ENCODE measurements around the gene B4GALT6. TPM values are rescaled to one million over a fixed set of nuclear protein-coding genes. Genes with fewer than 3 reads are reported as not detected.

Gene B4GALT6
- total and polyA plus RNA-seq, 7 experiments from 2014 or later = 0.11 to 2.7 (median 1.2) TPM

- Histone ChIP-seq H3K27ac (ENCODE audit: low read depth, low read length) (no peak overlapping the region), H3K4me3 (ENCODE audit: low read length) (no peak overlapping the region), H3K27me3 (ENCODE audit: control insufficient read depth in 2 of 2, insufficient read depth in 2 of 2, low read length in 2 of 2) (no peaks in the 10 kb centered on the region), H3K9me3 (ENCODE audit: control insufficient read depth in 2 of 3, low read length in 3 of 3) (no peaks in the 10 kb centered on the region), H3K36me3 (ENCODE audit: control insufficient read depth in 2 of 3, insufficient read depth in 3 of 3, low read length in 3 of 3) (no peaks in the 10 kb centered on the region), H3K4me1 (ENCODE audit: control insufficient read depth in 2 of 2, insufficient read depth in 2 of 2, low read length in 2 of 2) (no peaks in the 10 kb centered on the region)
- peaks cover 0 to 11% (median 6%) of the 10 kb centered on the region in 5 donors for H3K27me3 Mint-ChIP-seq
- ATAC-seq (no peak), DNase-seq (no peak)
- H3K4me3 Mint-ChIP-seq = no peak overlapping the region
- POLR2A ChIA-PET = no interaction called here
- H3K36me3 Mint-ChIP-seq = peaks cover 0 to 4% (median 0%) of the 10 kb centered on the region in 5 donors
- H3K4me1 Mint-ChIP-seq = peaks cover 0 to 14% (median 4%) of the 10 kb centered on the region in 7 donors
- CTCF ChIA-PET = no interaction called here
- peak overlapping the region in 1 of 9 donors; percentile 76 for H3K27ac Mint-ChIP-seq
- peaks cover 0 to 1% (median 0%) of the 10 kb centered on the region in 11 donors for H3K9me3 Mint-ChIP-seq
- intact Hi-C loops (cut with micrococcal nuclease) = loop anchor here in 1 of 2 donors (1.0 kb wide), 2 partner anchors 25 to 103 kb away; partner anchors contain the start of gene B4GALT6
These were observed 24.7 kb downstream of the B4GALT6 start for GRCh38 chr18:31659576-31660177.

- H3K4me3 Mint-ChIP-seq = peak overlapping the region in 3 of 10 donors; percentile 12 to 65 (median 19)
- intact Hi-C loops (cut with micrococcal nuclease) = loop anchor here in 1 of 2 donors (1.0 kb wide), 2 partner anchors 25 to 103 kb away; partner anchors contain the start of gene B4GALT6
These were observed 25.5 kb downstream of the B4GALT6 start for GRCh38 chr18:31658670-31659575.

GRCh38 chr18:31657823-31658669 lies 26.3 kb downstream of the B4GALT6 start:
- ChIA-PET POLR2A (no interaction called here), CTCF (no interaction called here)
- H3K4me1 ChIP-seq (ENCODE audit: control insufficient read depth in 2 of 2, insufficient read depth in 2 of 2, low read length in 2 of 2) = no peaks in the 10 kb centered on the region
- Mint-ChIP-seq H3K27ac (peak overlapping the region in 1 of 9 donors; percentile 14), H3K9me3 (no peaks in the 10 kb centered on the region), H3K27me3 (peaks cover 5 to 18% (median 10%) of the 10 kb centered on the region in 5 donors), H3K36me3 (peaks cover 0 to 1% (median 0%) of the 10 kb centered on the region in 5 donors), H3K4me1 (peaks cover 0 to 14% (median 5%) of the 10 kb centered on the region in 7 donors), H3K4me3 (peak overlapping the region in 1 of 10 donors; percentile 65)
- peaks cover 0 to 3% of the 10 kb centered on the region in 2 donors for H3K27me3 ChIP-seq (ENCODE audit: control insufficient read depth in 2 of 2, insufficient read depth in 2 of 2, low read length in 2 of 2)
- ATAC-seq (peak; percentile 6), DNase-seq (peak in 1 of 9 donors; percentile 35)
- H3K27ac ChIP-seq (ENCODE audit: low read depth, low read length) = no peak overlapping the region
- no peak overlapping the region for H3K4me3 ChIP-seq (ENCODE audit: low read length)
- intact Hi-C loops (cut with micrococcal nuclease) = no loop called here
- H3K36me3 ChIP-seq (ENCODE audit: control insufficient read depth in 2 of 3, insufficient read depth in 3 of 3, low read length in 3 of 3) = no peaks in the 10 kb centered on the region
- no peaks in the 10 kb centered on the region for H3K9me3 ChIP-seq (ENCODE audit: control insufficient read depth in 2 of 3, low read length in 3 of 3)

More at GRCh38 chr18:31658670-31659575, 25.5 kb downstream of the B4GALT6 start:
- H3K36me3 ChIP-seq (ENCODE audit: control insufficient read depth in 2 of 3, insufficient read depth in 3 of 3, low read length in 3 of 3) = no peaks in the 10 kb centered on the region
- Mint-ChIP-seq H3K27me3 (peaks cover under 1 to 10% (median 7%) of the 10 kb centered on the region in 5 donors), H3K27ac (peak overlapping the region in 2 of 9 donors; percentile 32 to 76), H3K4me1 (peaks cover 0 to 14% (median 4%) of the 10 kb centered on the region in 7 donors), H3K36me3 (peaks cover 0 to 1% (median 0%) of the 10 kb centered on the region in 5 donors), H3K9me3 (no peaks in the 10 kb centered on the region)
- no peak overlapping the region for H3K4me3 ChIP-seq (ENCODE audit: low read length)
- no peak overlapping the region for H3K27ac ChIP-seq (ENCODE audit: low read depth, low read length)
- CTCF ChIA-PET = no interaction called here
- POLR2A ChIA-PET = no interaction called here
- no peaks in the 10 kb centered on the region for H3K4me1 ChIP-seq (ENCODE audit: control insufficient read depth in 2 of 2, insufficient read depth in 2 of 2, low read length in 2 of 2)
- peaks cover 0 to 3% of the 10 kb centered on the region in 2 donors for H3K27me3 ChIP-seq (ENCODE audit: control insufficient read depth in 2 of 2, insufficient read depth in 2 of 2, low read length in 2 of 2)
- DNase-seq = peak in 2 of 9 donors; percentile 1 to 4
- ATAC-seq = peak; percentile 67
- no peaks in the 10 kb centered on the region for H3K9me3 ChIP-seq (ENCODE audit: control insufficient read depth in 2 of 3, low read length in 3 of 3)

GRCh38 chr18:31656754-31657153 lies 27.6 kb downstream of the B4GALT6 start:
- ChIA-PET CTCF (interaction anchor here (0.7 kb wide), 1 partner anchor 21 kb away, joined by 3 read pairs; no protein-coding TSS in a partner anchor), POLR2A (no interaction called here)
- Histone ChIP-seq H3K27me3 (ENCODE audit: control insufficient read depth in 2 of 2, insufficient read depth in 2 of 2, low read length in 2 of 2) (peaks cover 0 to 3% of the 10 kb centered on the region in 2 donors), H3K4me1 (ENCODE audit: control insufficient read depth in 2 of 2, insufficient read depth in 2 of 2, low read length in 2 of 2) (no peaks in the 10 kb centered on the region), H3K36me3 (ENCODE audit: control insufficient read depth in 2 of 3, insufficient read depth in 3 of 3, low read length in 3 of 3) (no peaks in the 10 kb centered on the region), H3K9me3 (ENCODE audit: control insufficient read depth in 2 of 3, low read length in 3 of 3) (no peaks in the 10 kb centered on the region), H3K4me3 (ENCODE audit: low read length) (no peak overlapping the region), H3K27ac (ENCODE audit: low read depth, low read length) (no peak overlapping the region)
- no peak for ATAC-seq
- Mint-ChIP-seq H3K27me3 (peaks cover 17 to 31% (median 23%) of the 10 kb centered on the region in 5 donors), H3K9me3 (no peaks in the 10 kb centered on the region), H3K4me3 (no peak overlapping the region), H3K4me1 (peaks cover 5 to 18% (median 10%) of the 10 kb centered on the region in 7 donors), H3K36me3 (peaks cover 0 to 1% (median 0%) of the 10 kb centered on the region in 5 donors), H3K27ac (no peak overlapping the region)
- intact Hi-C loops (cut with micrococcal nuclease) = no loop called here
- DNase-seq = no peak

GRCh38 chr18:31655354-31655753 lies 29.0 kb downstream of the B4GALT6 start:
- peaks cover 21 to 40% (median 28%) of the 10 kb centered on the region in 5 donors for H3K27me3 Mint-ChIP-seq
- POLR2A ChIA-PET = no interaction called here
- Histone ChIP-seq H3K4me3 (ENCODE audit: low read length) (no peak overlapping the region), H3K36me3 (ENCODE audit: control insufficient read depth in 2 of 3, insufficient read depth in 3 of 3, low read length in 3 of 3) (no peaks in the 10 kb centered on the region), H3K27ac (ENCODE audit: low read depth, low read length) (no peak overlapping the region), H3K4me1 (ENCODE audit: control insufficient read depth in 2 of 2, insufficient read depth in 2 of 2, low read length in 2 of 2) (no peaks in the 10 kb centered on the region), H3K9me3 (ENCODE audit: control insufficient read depth in 2 of 3, low read length in 3 of 3) (no peaks in the 10 kb centered on the region), H3K27me3 (ENCODE audit: control insufficient read depth in 2 of 2, insufficient read depth in 2 of 2, low read length in 2 of 2) (peaks cover 0 to 3% of the 10 kb centered on the region in 2 donors)
- H3K4me3 Mint-ChIP-seq = no peak overlapping the region
- no peaks in the 10 kb centered on the region for H3K9me3 Mint-ChIP-seq
- H3K4me1 Mint-ChIP-seq = peaks cover 5 to 18% (median 10%) of the 10 kb centered on the region in 7 donors
- CTCF ChIA-PET = no interaction called here
- H3K36me3 Mint-ChIP-seq = peaks cover 0 to 1% (median 0%) of the 10 kb centered on the region in 5 donors
- no peak overlapping the region for H3K27ac Mint-ChIP-seq
- ATAC-seq = no peak
- intact Hi-C loops (cut with micrococcal nuclease) = no loop called here
- DNase-seq = no peak

GRCh38 chr18:31652877-31653276 lies 31.5 kb downstream of the B4GALT6 start:
- no peaks in the 10 kb centered on the region for H3K4me1 ChIP-seq (ENCODE audit: control insufficient read depth in 2 of 2, insufficient read depth in 2 of 2, low read length in 2 of 2)
- ATAC-seq = no peak
- H3K36me3 ChIP-seq (ENCODE audit: control insufficient read depth in 2 of 3, insufficient read depth in 3 of 3, low read length in 3 of 3) = no peaks in the 10 kb centered on the region
- H3K9me3 ChIP-seq (ENCODE audit: control insufficient read depth in 2 of 3, low read length in 3 of 3) = no peaks in the 10 kb centered on the region
- Mint-ChIP-seq H3K4me3 (no peak overlapping the region), H3K27ac (no peak overlapping the region), H3K36me3 (no peaks in the 10 kb centered on the region), H3K9me3 (no peaks in the 10 kb centered on the region), H3K4me1 (peaks cover 0 to 18% (median 6%) of the 10 kb centered on the region in 7 donors), H3K27me3 (peaks cover 31 to 36% (median 35%) of the 10 kb centered on the region in 5 donors)
- H3K4me3 ChIP-seq (ENCODE audit: low read length) = no peak overlapping the region
- peaks cover 0 to 3% of the 10 kb centered on the region in 2 donors for H3K27me3 ChIP-seq (ENCODE audit: control insufficient read depth in 2 of 2, insufficient read depth in 2 of 2, low read length in 2 of 2)
- CTCF ChIA-PET = interaction anchor here (0.6 kb wide), 2 partner anchors 186 to 232 kb away, joined by 3 to 6 read pairs; no protein-coding TSS in a partner anchor
- intact Hi-C loops (cut with micrococcal nuclease) = no loop called here
- no peak for DNase-seq
- POLR2A ChIA-PET = no interaction called here
- H3K27ac ChIP-seq (ENCODE audit: low read depth, low read length) = no peak overlapping the region
